ENCODE results near the gene SLC8A1. TPM values are rescaled to one million over a fixed set of nuclear protein-coding genes. Genes with fewer than 3 reads are reported as not detected.

SLC8A1 gene
- total RNA-seq, 2 donors from 2014 or later, result 23.2 to 28.2 TPM

DNA sequence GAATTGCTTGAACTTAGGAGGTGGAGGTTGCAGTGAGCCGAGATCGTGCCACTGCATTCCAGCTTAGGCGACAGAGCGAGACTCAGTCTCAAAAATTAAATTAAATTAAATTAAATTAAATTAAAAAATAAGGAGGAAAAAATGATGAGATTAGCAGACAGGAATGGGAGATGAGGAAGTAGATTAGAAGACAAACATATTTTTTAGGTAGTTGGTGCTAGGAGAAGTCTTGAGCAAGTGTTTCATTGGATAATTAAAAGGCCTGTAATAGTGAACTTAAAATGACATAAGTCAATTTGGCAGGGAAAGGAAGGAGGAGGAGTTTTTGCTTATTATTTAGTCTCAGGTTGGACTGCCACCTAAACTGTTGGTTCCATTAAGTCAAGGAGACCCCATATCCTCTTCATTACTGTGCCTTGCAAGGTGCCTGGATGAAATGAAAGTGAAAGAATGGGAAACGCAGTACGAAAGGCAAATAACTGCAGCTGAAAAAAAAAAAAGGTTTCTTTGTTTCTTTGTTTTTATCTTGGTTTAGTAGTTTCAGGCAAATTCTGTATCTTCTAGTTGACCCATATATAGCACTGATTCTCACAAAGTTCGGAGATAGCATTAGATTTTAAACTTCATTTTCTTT, 162.0 kb downstream of the SLC8A1 start:
- H3K4me1 ChIP-seq (replicated peaks), result no peaks in the 10 kb centered on the region
- 93% methylated on average over 7 of the region's 7 CpGs for WGBS
- no peak for DNase-seq (ENCODE audit: low spot score)
- H3K9me3 ChIP-seq, result no peaks in the 10 kb centered on the region
- H3K4me3 ChIP-seq, result no peak overlapping the region
- H3K27me3 ChIP-seq (replicated peaks; ENCODE audit: insufficient read depth), result no peaks in the 10 kb centered on the region
- intact Hi-C loops (cut with DNase I), result loop anchor here (5.0 kb wide), 3 partner anchors 72 to 222 kb away; partner anchors contain the start of gene SLC8A1
- H3K27ac ChIP-seq, result no peak overlapping the region
- no peaks in the 10 kb centered on the region for H3K36me3 ChIP-seq
- TF ChIP-seq, protein P1, sequence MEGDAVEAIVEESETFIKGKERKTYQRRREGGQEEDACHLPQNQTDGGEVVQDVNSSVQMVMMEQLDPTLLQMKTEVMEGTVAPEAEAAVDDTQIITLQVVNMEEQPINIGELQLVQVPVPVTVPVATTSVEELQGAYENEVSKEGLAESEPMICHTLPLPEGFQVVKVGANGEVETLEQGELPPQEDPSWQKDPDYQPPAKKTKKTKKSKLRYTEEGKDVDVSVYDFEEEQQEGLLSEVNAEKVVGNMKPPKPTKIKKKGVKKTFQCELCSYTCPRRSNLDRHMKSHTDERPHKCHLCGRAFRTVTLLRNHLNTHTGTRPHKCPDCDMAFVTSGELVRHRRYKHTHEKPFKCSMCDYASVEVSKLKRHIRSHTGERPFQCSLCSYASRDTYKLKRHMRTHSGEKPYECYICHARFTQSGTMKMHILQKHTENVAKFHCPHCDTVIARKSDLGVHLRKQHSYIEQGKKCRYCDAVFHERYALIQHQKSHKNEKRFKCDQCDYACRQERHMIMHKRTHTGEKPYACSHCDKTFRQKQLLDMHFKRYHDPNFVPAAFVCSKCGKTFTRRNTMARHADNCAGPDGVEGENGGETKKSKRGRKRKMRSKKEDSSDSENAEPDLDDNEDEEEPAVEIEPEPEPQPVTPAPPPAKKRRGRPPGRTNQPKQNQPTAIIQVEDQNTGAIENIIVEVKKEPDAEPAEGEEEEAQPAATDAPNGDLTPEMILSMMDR (IDR thresholded peaks at IDR 0.05), result no peak
- no peak for TF ChIP-seq POLR2A (IDR thresholded peaks at IDR 0.05)

DNA sequence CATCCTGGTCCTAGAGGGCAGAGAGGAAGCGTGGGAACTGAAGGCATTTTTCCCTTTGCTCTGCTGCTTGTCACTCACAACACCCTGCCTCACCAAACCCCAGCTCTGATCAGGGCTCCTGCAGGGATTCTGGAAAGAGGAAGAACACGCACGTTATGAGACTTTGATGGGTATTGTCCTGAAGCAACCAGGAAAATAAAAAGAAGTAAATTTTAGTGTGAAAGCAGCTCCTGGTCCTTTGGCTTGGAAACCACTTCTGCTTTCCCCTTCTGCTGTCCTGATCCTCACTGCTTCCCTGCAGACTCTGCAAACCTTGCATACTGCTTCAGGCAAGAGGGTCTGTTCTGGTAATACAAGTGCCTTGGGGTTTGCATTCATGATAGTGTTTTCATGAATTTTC, 164.1 kb downstream of the SLC8A1 start:
- no peaks in the 10 kb centered on the region for H3K27me3 ChIP-seq (replicated peaks; ENCODE audit: insufficient read depth)
- no peak overlapping the region for H3K4me3 ChIP-seq
- no peaks in the 10 kb centered on the region for H3K9me3 ChIP-seq
- H3K4me1 ChIP-seq (replicated peaks), result no peaks in the 10 kb centered on the region
- WGBS, result 60% methylated on average over 3 of the region's 3 CpGs
- no peak overlapping the region for H3K27ac ChIP-seq
- intact Hi-C loops (cut with DNase I), result loop anchor here (5.0 kb wide), 3 partner anchors 75 to 225 kb away; partner anchors contain the start of gene SLC8A1
- DNase-seq (ENCODE audit: low spot score), result no peak
- no peak for TF ChIP-seq POLR2A (IDR thresholded peaks at IDR 0.05)
- no peak for TF ChIP-seq POLR2AphosphoS5 (IDR thresholded peaks at IDR 0.05)
- TF ChIP-seq, protein P1 (IDR thresholded peaks at IDR 0.05), result no peak
- H3K36me3 ChIP-seq, result no peaks in the 10 kb centered on the region

DNA sequence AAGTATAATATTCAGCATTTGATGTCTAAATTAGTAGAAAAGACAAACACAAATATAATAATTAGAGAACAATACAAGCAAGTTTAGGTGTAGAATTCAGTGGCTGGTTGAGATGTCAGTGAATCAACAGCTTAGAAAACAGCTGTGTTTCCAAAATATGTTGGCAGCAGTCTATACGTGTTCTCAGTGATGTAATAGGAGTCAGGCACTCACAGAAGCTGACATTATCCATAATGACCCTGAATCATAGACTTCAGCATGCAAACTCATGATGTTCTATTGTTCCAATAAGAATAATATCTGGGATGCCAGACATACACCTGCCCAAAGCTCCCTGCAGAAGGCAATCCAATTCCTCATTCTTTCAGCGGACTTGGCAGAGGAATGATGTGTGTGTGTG, 164.7 kb downstream of the SLC8A1 start:
- no peak overlapping the region for H3K4me3 ChIP-seq
- no peaks in the 10 kb centered on the region for H3K9me3 ChIP-seq
- H3K4me1 ChIP-seq (replicated peaks), result no peaks in the 10 kb centered on the region
- 48% methylated on average over 2 of the region's 2 CpGs for WGBS
- DNase-seq (ENCODE audit: low spot score), result no peak
- TF ChIP-seq, protein P1 (IDR thresholded peaks at IDR 0.05), result no peak
- no peak for TF ChIP-seq POLR2A (IDR thresholded peaks at IDR 0.05)
- no peak for TF ChIP-seq POLR2AphosphoS5 (IDR thresholded peaks at IDR 0.05)
- no peaks in the 10 kb centered on the region for H3K36me3 ChIP-seq
- no peaks in the 10 kb centered on the region for H3K27me3 ChIP-seq (replicated peaks; ENCODE audit: insufficient read depth)
- H3K27ac ChIP-seq, result no peak overlapping the region
- intact Hi-C loops (cut with DNase I), result loop anchor here (5.0 kb wide), 3 partner anchors 75 to 225 kb away; partner anchors contain the start of gene SLC8A1

DNA sequence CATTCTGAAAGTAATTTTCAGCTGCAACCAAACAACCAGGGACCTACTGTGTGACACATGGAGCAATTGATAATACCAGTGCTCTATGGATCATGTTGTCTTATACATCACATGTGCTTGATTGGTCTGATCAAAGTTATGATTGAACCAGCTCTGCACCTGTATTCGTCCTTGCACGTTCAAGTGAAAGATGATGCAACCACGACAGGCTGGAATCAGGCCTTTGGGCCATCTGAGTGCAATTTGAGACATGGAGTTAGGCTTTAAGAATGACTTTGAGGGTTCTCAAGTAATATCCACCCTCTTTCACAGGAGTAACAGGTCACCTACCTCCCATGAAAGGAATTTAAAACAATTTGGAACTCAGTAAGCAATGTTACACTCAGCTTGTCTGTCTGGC, 165.2 kb downstream of the SLC8A1 start:
- DNase-seq (ENCODE audit: low spot score), result no peak
- H3K4me1 ChIP-seq (replicated peaks), result no peaks in the 10 kb centered on the region
- intact Hi-C loops (cut with DNase I), result loop anchor here (5.0 kb wide), 3 partner anchors 76 to 226 kb away; partner anchors contain the start of gene SLC8A1
- no peak overlapping the region for H3K27ac ChIP-seq
- WGBS, result 83% methylated on average over 3 of the region's 3 CpGs
- no peaks in the 10 kb centered on the region for H3K9me3 ChIP-seq
- no peaks in the 10 kb centered on the region for H3K36me3 ChIP-seq
- no peak overlapping the region for H3K4me3 ChIP-seq
- no peak for TF ChIP-seq POLR2A (IDR thresholded peaks at IDR 0.05)
- TF ChIP-seq, protein P1 (IDR thresholded peaks at IDR 0.05), result no peak
- no peak for TF ChIP-seq POLR2AphosphoS5 (IDR thresholded peaks at IDR 0.05)
- H3K27me3 ChIP-seq (replicated peaks; ENCODE audit: insufficient read depth), result no peaks in the 10 kb centered on the region

DNA sequence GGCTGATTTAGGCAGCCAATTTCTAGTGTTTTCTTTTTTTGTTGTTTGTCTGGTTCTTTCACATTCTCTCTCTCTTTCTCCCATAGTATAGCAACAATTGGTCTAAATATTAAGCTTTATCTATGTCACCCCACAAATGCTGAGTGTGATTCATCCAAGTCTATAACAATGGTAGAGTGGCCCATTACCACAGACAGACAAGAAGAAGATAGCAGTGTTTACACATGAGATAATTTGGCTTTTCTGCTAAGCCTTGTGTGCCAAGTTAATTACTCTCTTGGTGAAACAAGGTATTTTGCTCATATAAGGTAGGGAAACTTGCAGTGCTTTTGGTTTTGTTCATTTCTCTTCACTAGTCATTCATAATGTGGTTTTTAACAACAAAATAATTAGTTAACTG, 166.5 kb downstream of the SLC8A1 start:
- no peak for DNase-seq (ENCODE audit: low spot score)
- no peaks in the 10 kb centered on the region for H3K36me3 ChIP-seq
- H3K27ac ChIP-seq, result peak overlapping the region in 1 of 2 donors; percentile 26
- H3K27me3 ChIP-seq (replicated peaks; ENCODE audit: insufficient read depth), result no peaks in the 10 kb centered on the region
- H3K9me3 ChIP-seq, result no peaks in the 10 kb centered on the region
- H3K4me1 ChIP-seq (replicated peaks), result no peaks in the 10 kb centered on the region
- H3K4me3 ChIP-seq, result no peak overlapping the region
- no peak for TF ChIP-seq POLR2A (IDR thresholded peaks at IDR 0.05)
- TF ChIP-seq POLR2AphosphoS5 (IDR thresholded peaks at IDR 0.05), result no peak
- TF ChIP-seq, protein P1 (IDR thresholded peaks at IDR 0.05), result no peak
- intact Hi-C loops (cut with DNase I), result loop anchor here (5.0 kb wide), 3 partner anchors 77 to 227 kb away; partner anchors contain the start of gene SLC8A1
